HepG2 (cell line): ENCODE measurements around the gene CDT1. TPM values are rescaled to one million over a fixed set of nuclear protein-coding genes. Genes with fewer than 3 reads are reported as not detected.

Source experiments
- ADNP ChIP-seq: sonication (generic); formaldehyde crosslinking; IDR thresholded peaks from 2 replicates; pipeline ENCODE4 v1.4.0; 2020; ENCODE audit warnings: missing genetic modification reagents
- ARID2 ChIP-seq: sonication (generic); formaldehyde crosslinking; IDR thresholded peaks from 2 replicates; pipeline ENCODE4 v1.8.1; 2022; ENCODE audit warnings: mild to moderate bottlenecking, missing genetic modification reagents, borderline replicate concordance
- ATAD3A ChIP-seq: sonication (generic); formaldehyde crosslinking; IDR thresholded peaks from 2 replicates; pipeline ENCODE4 v1.4.0; 2020; ENCODE audit warnings: missing genetic modification reagents
- ATF7 ChIP-seq, 2 experiments: fragments of 450-650 bp in 1 of 2; sonication (generic) in 1 of 2; formaldehyde crosslinking in 1 of 2; IDR thresholded peaks; 2 replicates each; pipeline versions ENCODE4 v1.4.0 to v1.6.1; 2016 to 2020; ENCODE audit warnings: antibody characterized with exemption in 1 of 2, mild to moderate bottlenecking in 1 of 2, missing genetic modification reagents in 1 of 2
- CBFB ChIP-seq: sonication (generic); formaldehyde crosslinking; IDR thresholded peaks from 2 replicates; pipeline ENCODE4 v1.4.0; 2020; ENCODE audit warnings: missing genetic modification reagents
- FOXP1 ChIP-seq, 2 experiments: fragments of 450-650 bp in 1 of 2; IDR thresholded peaks; 2 replicates each; pipeline ENCODE4 v1.6.1; 2017 to 2018; ENCODE audit warnings: antibody characterized with exemption in 1 of 2
- HOXA5 ChIP-seq: sonication (generic); formaldehyde crosslinking; IDR thresholded peaks from 2 replicates; pipeline ENCODE4 v1.4.0; 2020; ENCODE audit warnings: missing genetic modification reagents
- ISX ChIP-seq: sonication (generic); formaldehyde crosslinking; conservative IDR thresholded peaks from 2 replicates; pipeline ENCODE4 v1.5.0; 2020; ENCODE audit warnings: missing genetic modification reagents
- KMT2A ChIP-seq: sonication (generic); formaldehyde crosslinking; IDR thresholded peaks from 2 replicates; pipeline ENCODE4 v1.4.0; 2020; ENCODE audit warnings: missing genetic modification reagents
- MTA3 ChIP-seq: sonication (generic); formaldehyde crosslinking; IDR thresholded peaks from 2 replicates; pipeline ENCODE4 v1.4.0; 2020; ENCODE audit warnings: missing genetic modification reagents
- NCOA2 ChIP-seq: sonication (generic); formaldehyde crosslinking; IDR thresholded peaks from 2 replicates; pipeline ENCODE4 v1.8.0; 2022; ENCODE audit warnings: inconsistent platforms
- NONO ChIP-seq, 2 experiments: fragments of 450-650 bp in 1 of 2; sonication (generic) in 1 of 2; formaldehyde crosslinking in 1 of 2; IDR thresholded peaks in 1 of 2; conservative IDR thresholded peaks in 1 of 2; 2 replicates each; pipeline versions ENCODE4 v1.6.1 to v1.8.0; 2017 to 2022; ENCODE audit warnings: mild to moderate bottlenecking in 1 of 2, missing genetic modification reagents in 1 of 2, moderate library complexity in 1 of 2
- PAWR ChIP-seq: sonication (generic); formaldehyde crosslinking; IDR thresholded peaks from 2 replicates; pipeline ENCODE4 v1.4.0; 2020; ENCODE audit warnings: missing genetic modification reagents, mild to moderate bottlenecking, borderline replicate concordance
- PRDM4 ChIP-seq: sonication (generic); formaldehyde crosslinking; IDR thresholded peaks from 2 replicates; pipeline ENCODE4 v1.9.0; 2021; ENCODE audit warnings: missing genetic modification reagents, borderline replicate concordance
- SMC3 ChIP-seq: IDR thresholded peaks from 2 replicates; pipeline ENCODE4 v1.6.1; 2011; ENCODE audit warnings: low read length, improper control_type of control experiment
- SOX5 ChIP-seq: IDR thresholded peaks from 2 replicates; pipeline ENCODE4 v1.6.1; 2016; ENCODE audit warnings: borderline replicate concordance
- TERF1 ChIP-seq: sonication (generic); formaldehyde crosslinking; IDR thresholded peaks from 2 replicates; pipeline ENCODE4 v1.8.0; 2022; ENCODE audit warnings: mild to moderate bottlenecking, missing genetic modification reagents, moderate library complexity
- ZBTB46 ChIP-seq: sonication (generic); formaldehyde crosslinking; IDR thresholded peaks from 2 replicates; pipeline ENCODE4 v1.4.0; 2020; ENCODE audit warnings: mild to moderate bottlenecking, missing genetic modification reagents, borderline replicate concordance
- ZFYVE20 ChIP-seq: sonication (generic); formaldehyde crosslinking; IDR thresholded peaks from 2 replicates; pipeline ENCODE4 v1.8.0; 2023; ENCODE audit warnings: low read depth, mild to moderate bottlenecking, moderate library complexity, missing genetic modification reagents, borderline replicate concordance
- ZNF263 ChIP-seq: sonication (generic); formaldehyde crosslinking; IDR thresholded peaks from 2 replicates; pipeline ENCODE4 v1.4.0; 2020; ENCODE audit warnings: missing genetic modification reagents
- ZNF274 ChIP-seq: sonication (generic); formaldehyde crosslinking; IDR thresholded peaks from 2 replicates; pipeline ENCODE4 v1.5.1; 2020; ENCODE audit warnings: mild to moderate bottlenecking, missing genetic modification reagents
- ZNF580 ChIP-seq: IDR thresholded peaks from 2 replicates; pipeline ENCODE4 v1.6.1; 2016; ENCODE audit warnings: low read depth, borderline replicate concordance
- polyA plus RNA-seq, 8 experiments: library from polyadenylated mRNA; depleted of rRNA in 3 of 8; stranded (reverse) in 7 of 8; unstranded in 1 of 8; fragments of >200 nt; fragmentation: Illumina TruSeq in 4 of 8; extraction: Trizol in 4 of 8; gene quantifications; 2 replicates each; pipeline versions ENCODE4 v1.2.1 to v1.2.3, GENCODE V29; 2011 to 2016; ENCODE audit warnings: low read depth in 4 of 8, missing spikeins in 1 of 8, mixed read lengths in 1 of 8; ENCODE audit not compliant: insufficient read depth in 1 of 8
- total RNA-seq, 5 experiments: library from RNA; depleted of rRNA; stranded (reverse); fragments of >200 nt; fragmentation: Illumina TruSeq; extraction: Trizol; gene quantifications; 2 replicates each; pipeline ENCODE4 v1.2.3, GENCODE V29; 2016; ENCODE audit warnings: low read depth in 1 of 5

Gene CDT1
- total and polyA plus RNA-seq, 2 of the 13 experiments (the other 11 are each of a cell fraction or from before 2014, with no cell fraction given): 23.1 to 23.8 TPM

- no peak for TF ChIP-seq TERF1 (CRISPR knock-in tag)
- TF ChIP-seq SOX5 (CRISPR knock-in tag): peak; percentile 58
- TF ChIP-seq FOXP1 (IDR thresholded peaks at IDR 0.05): no peak
- TF ChIP-seq FOXP1 (CRISPR knock-in tag; IDR thresholded peaks at IDR 0.05): peak; percentile 80
- no peak for TF ChIP-seq ATAD3A (CRISPR knock-in tag)
- 0 out of 2 replicates have a peak, but pooled peaks have one; percentile 36 for TF ChIP-seq ZNF274 (CRISPR knock-in tag)
- no peak for TF ChIP-seq ZBTB46 (CRISPR knock-in tag)
- TF ChIP-seq CBFB (CRISPR knock-in tag): no peak
- TF ChIP-seq MTA3 (CRISPR knock-in tag): no peak
- no peak for TF ChIP-seq SMC3
- TF ChIP-seq ZNF263 (CRISPR knock-in tag): peak; percentile 34
- TF ChIP-seq ADNP (CRISPR knock-in tag): no peak
- TF ChIP-seq ZFYVE20 (CRISPR knock-in tag): no peak
- no peak for TF ChIP-seq NONO (IDR thresholded peaks at IDR 0.05)
- TF ChIP-seq NONO (CRISPR knock-in tag; conservative IDR thresholded peaks at IDR 0.05): peak; percentile 44; the same call in 1 of the 2 replicates
- no peak for TF ChIP-seq ISX (CRISPR knock-in tag)
- 0 out of 2 replicates have a peak, but pooled peaks have one; percentile 40 for TF ChIP-seq PRDM4
- TF ChIP-seq ZNF580 (CRISPR knock-in tag): no peak
- TF ChIP-seq HOXA5: peak; percentile 52; the same call in 1 of the 2 replicates
- peak; percentile 48; the same call in 1 of the 2 replicates for TF ChIP-seq NCOA2
- no peak for TF ChIP-seq ARID2 (CRISPR knock-in tag)
- no peak; the same call in 1 of the 2 replicates for TF ChIP-seq KMT2A (CRISPR knock-in tag)
- TF ChIP-seq PAWR (CRISPR knock-in tag): no peak
- TF ChIP-seq ATF7 (IDR thresholded peaks at IDR 0.05): no peak
- no peak for TF ChIP-seq ATF7 (CRISPR knock-in tag; IDR thresholded peaks at IDR 0.05)
Measured at GRCh38 chr16:88759245-88759975, 44.2 kb upstream of the CDT1 start (continued).
